ENCODE measurements around the gene NKAIN4. TPM values are rescaled to one million over a fixed set of nuclear protein-coding genes. Genes with fewer than 3 reads are reported as not detected.

NKAIN4 gene
- total RNA-seq, 1 donor from 2014 or later: 10.2 TPM

GRCh38 chr20:63277466-63278272 is 23.4 kb upstream of the NKAIN4 start:
- Mint-ChIP-seq H3K27me3 (no peaks in the 10 kb centered on the region), H3K4me3 (no peak overlapping the region), H3K27ac (no peak overlapping the region), H3K4me1 (ENCODE audit: unreplicated experiment) (peaks cover 17% of the 10 kb centered on the region), H3K36me3 (no peaks in the 10 kb centered on the region), H3K9me3 (no peaks in the 10 kb centered on the region)
- DNase-seq (ENCODE audit: extremely low spot score, unreplicated experiment): no peak
- TF ChIP-seq CTCF (conservative IDR thresholded peaks at IDR 0.05): no peak

- DNase-seq (ENCODE audit: extremely low spot score, unreplicated experiment): no peak
- no peak overlapping the region for H3K4me3 Mint-ChIP-seq
- no peaks in the 10 kb centered on the region for H3K9me3 Mint-ChIP-seq
- H3K27ac Mint-ChIP-seq: no peak overlapping the region
- H3K4me1 Mint-ChIP-seq (ENCODE audit: unreplicated experiment): peaks cover 17% of the 10 kb centered on the region
- TF ChIP-seq CTCF (conservative IDR thresholded peaks at IDR 0.05): no peak
- H3K27me3 Mint-ChIP-seq: no peaks in the 10 kb centered on the region
- H3K36me3 Mint-ChIP-seq: no peaks in the 10 kb centered on the region
Observed at GRCh38 chr20:63276956-63277355, 22.7 kb upstream of the NKAIN4 start.

- DNase-seq (ENCODE audit: extremely low spot score, unreplicated experiment): no peak
- no peak overlapping the region for H3K27ac Mint-ChIP-seq
- H3K4me1 Mint-ChIP-seq (ENCODE audit: unreplicated experiment): peaks cover 23% of the 10 kb centered on the region
- H3K36me3 Mint-ChIP-seq: no peaks in the 10 kb centered on the region
- peak overlapping the region; percentile 55 for H3K4me3 Mint-ChIP-seq
- H3K9me3 Mint-ChIP-seq: no peaks in the 10 kb centered on the region
- TF ChIP-seq CTCF (conservative IDR thresholded peaks at IDR 0.05): no peak
- H3K27me3 Mint-ChIP-seq: no peaks in the 10 kb centered on the region
Observed at GRCh38 chr20:63275825-63276224, 21.6 kb upstream of the NKAIN4 start.

GRCh38 chr20:63274381-63275228 is 20.3 kb upstream of the NKAIN4 start:
- TF ChIP-seq CTCF (conservative IDR thresholded peaks at IDR 0.05): no peak
- no peak overlapping the region for H3K27ac Mint-ChIP-seq
- peak overlapping the region; percentile 74 for H3K4me3 Mint-ChIP-seq
- H3K9me3 Mint-ChIP-seq: no peaks in the 10 kb centered on the region
- no peaks in the 10 kb centered on the region for H3K36me3 Mint-ChIP-seq
- H3K27me3 Mint-ChIP-seq: no peaks in the 10 kb centered on the region
- no peak for DNase-seq (ENCODE audit: extremely low spot score, unreplicated experiment)
- peaks cover 31% of the 10 kb centered on the region for H3K4me1 Mint-ChIP-seq (ENCODE audit: unreplicated experiment)

- Mint-ChIP-seq H3K4me1 (ENCODE audit: unreplicated experiment) (peaks cover 32% of the 10 kb centered on the region), H3K27ac (peak overlapping the region; percentile 89), H3K27me3 (no peaks in the 10 kb centered on the region), H3K4me3 (peak overlapping the region; percentile 97), H3K36me3 (no peaks in the 10 kb centered on the region), H3K9me3 (no peaks in the 10 kb centered on the region)
- no peak for TF ChIP-seq CTCF (conservative IDR thresholded peaks at IDR 0.05)
- DNase-seq (ENCODE audit: extremely low spot score, unreplicated experiment): no peak
Observed at GRCh38 chr20:63273635-63274380, 19.5 kb upstream of the NKAIN4 start.

Measured in type B pancreatic cell (in vitro differentiated cells).